ENCODE data around the gene PITX1.

Gene PITX1

DNA sequence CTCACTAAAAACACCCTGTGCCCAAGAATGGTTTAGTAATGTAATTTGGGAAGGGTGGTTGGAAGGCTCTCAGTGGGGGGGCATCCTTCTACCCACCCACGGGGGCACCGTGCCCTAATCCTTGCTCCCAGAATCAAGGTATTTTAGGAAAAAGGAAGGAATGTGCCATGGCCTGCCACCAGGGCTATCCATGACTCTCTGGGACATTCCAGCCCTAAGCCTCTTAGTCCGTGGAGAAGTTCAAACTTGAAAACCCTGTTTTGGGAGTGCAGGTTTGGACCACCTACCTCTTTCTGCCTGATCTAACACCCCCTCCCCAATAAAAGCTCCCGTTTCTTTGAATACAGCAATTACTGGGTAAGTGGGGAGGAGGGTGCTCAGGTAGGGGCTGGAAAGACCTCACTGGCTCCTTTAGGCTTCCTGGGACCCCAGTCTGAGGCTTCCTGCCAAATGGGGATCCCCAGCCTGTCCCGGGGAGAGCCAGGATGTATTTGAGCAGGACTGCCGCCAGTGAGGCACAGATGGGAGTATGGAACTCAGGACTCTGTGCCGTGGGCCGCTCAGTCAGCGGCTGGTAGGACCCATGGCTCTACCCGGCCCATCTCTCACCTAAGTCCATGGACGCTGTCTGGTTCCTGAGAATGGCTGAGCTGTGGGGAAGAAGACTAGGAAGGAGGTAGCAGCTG, 3.6 kb upstream of the PITX1 start (continued):
- TF ChIP-seq, protein P1, sequence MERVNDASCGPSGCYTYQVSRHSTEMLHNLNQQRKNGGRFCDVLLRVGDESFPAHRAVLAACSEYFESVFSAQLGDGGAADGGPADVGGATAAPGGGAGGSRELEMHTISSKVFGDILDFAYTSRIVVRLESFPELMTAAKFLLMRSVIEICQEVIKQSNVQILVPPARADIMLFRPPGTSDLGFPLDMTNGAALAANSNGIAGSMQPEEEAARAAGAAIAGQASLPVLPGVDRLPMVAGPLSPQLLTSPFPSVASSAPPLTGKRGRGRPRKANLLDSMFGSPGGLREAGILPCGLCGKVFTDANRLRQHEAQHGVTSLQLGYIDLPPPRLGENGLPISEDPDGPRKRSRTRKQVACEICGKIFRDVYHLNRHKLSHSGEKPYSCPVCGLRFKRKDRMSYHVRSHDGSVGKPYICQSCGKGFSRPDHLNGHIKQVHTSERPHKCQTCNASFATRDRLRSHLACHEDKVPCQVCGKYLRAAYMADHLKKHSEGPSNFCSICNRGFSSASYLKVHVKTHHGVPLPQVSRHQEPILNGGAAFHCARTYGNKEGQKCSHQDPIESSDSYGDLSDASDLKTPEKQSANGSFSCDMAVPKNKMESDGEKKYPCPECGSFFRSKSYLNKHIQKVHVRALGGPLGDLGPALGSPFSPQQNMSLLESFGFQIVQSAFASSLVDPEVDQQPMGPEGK (CRISPR knock-in tag; IDR thresholded peaks at IDR 0.05; ENCODE audit: borderline replicate concordance), result no peak
- TF ChIP-seq ZFP30 (CRISPR knock-in tag; IDR thresholded peaks at IDR 0.05) (no peak), GLIS3 (CRISPR knock-in tag; IDR thresholded peaks at IDR 0.05) (no peak), CSDC2 (CRISPR knock-in tag; IDR thresholded peaks at IDR 0.05) (no peak), ZFP3 (CRISPR knock-in tag; IDR thresholded peaks at IDR 0.05) (no peak)

- ATAC-seq, result no peak
- TF ChIP-seq ZFP30 (CRISPR knock-in tag; IDR thresholded peaks at IDR 0.05), result no peak
- TF ChIP-seq BACH2 (CRISPR knock-in tag; IDR thresholded peaks at IDR 0.05; ENCODE audit: borderline replicate concordance), result no peak
- no peak for TF ChIP-seq OSR1 (CRISPR knock-in tag; IDR thresholded peaks at IDR 0.05)
Observed at GRCh38 chr5:135036405-135036804, 2.4 kb upstream of the PITX1 start.

GRCh38 chr5:135035678-135036030, 1.6 kb upstream of the PITX1 start:
- TF ChIP-seq OSR1 (CRISPR knock-in tag; IDR thresholded peaks at IDR 0.05), result no peak
- no peak for TF ChIP-seq RARB (CRISPR knock-in tag; IDR thresholded peaks at IDR 0.05)
- no peak for TF ChIP-seq ZNF8 (CRISPR knock-in tag; IDR thresholded peaks at IDR 0.05)
- no peak for TF ChIP-seq ZFP30 (CRISPR knock-in tag; IDR thresholded peaks at IDR 0.05)
- no peak for TF ChIP-seq SNAI2 (CRISPR knock-in tag; IDR thresholded peaks at IDR 0.05)
- no peak for TF ChIP-seq ESRRG (CRISPR knock-in tag; IDR thresholded peaks at IDR 0.05)
- TF ChIP-seq, protein P1 (CRISPR knock-in tag; IDR thresholded peaks at IDR 0.05; ENCODE audit: borderline replicate concordance), result no peak
- TF ChIP-seq ZNF565 (CRISPR knock-in tag; conservative IDR thresholded peaks at IDR 0.05; ENCODE audit: low read depth), result no peak
- no peak for ATAC-seq

DNA sequence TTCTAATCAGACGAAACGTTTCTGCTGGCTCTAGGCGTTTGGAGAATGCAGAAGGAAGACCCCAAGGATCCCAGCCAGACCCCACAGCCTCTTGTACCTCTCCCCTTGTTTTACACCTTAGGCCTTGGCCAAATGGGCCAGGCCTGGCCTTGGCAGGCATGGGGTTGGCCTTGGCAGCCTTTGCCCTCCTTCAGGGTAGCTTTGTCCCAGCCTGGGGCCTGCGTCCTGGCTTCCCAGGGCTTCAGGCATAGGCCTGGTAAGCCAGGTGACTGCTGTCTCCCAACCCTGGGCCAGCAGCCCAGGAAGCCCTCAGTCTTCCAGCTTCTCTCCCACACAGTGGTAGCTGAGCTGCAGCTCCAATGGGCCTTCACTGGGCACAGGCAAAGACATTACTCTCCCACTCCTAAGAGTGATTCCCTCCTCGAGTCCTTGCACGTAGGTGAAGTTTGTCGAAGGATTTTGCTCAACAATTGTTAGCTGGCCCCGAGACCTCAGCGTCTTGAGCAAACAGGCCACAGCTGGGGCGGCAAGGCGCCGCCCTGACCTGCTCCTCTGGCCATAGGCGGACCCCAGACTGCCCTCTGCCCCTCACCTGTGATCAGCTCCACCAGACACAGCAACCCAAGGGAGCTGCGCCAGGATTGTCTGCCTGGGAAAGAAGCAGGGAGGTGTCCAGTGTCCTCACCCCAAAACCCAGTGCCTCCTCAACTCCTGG, 1.1 kb upstream of the PITX1 start:
- peak; percentile 5; the same call in 1 of the 3 replicates for ATAC-seq
- no peak for TF ChIP-seq ZFP3 (CRISPR knock-in tag; IDR thresholded peaks at IDR 0.05)
- TF ChIP-seq PPARA (CRISPR knock-in tag; IDR thresholded peaks at IDR 0.05; ENCODE audit: borderline replicate concordance), result no peak
- no peak for TF ChIP-seq OSR1 (CRISPR knock-in tag; IDR thresholded peaks at IDR 0.05)
- TF ChIP-seq CSDC2 (CRISPR knock-in tag; IDR thresholded peaks at IDR 0.05), result no peak
- no peak for TF ChIP-seq ARNTL (CRISPR knock-in tag; IDR thresholded peaks at IDR 0.05; ENCODE audit: borderline replicate concordance, low read depth)
- TF ChIP-seq, protein P1 (CRISPR knock-in tag; IDR thresholded peaks at IDR 0.05; ENCODE audit: borderline replicate concordance), result no peak
- TF ChIP-seq TOX (CRISPR knock-in tag; IDR thresholded peaks at IDR 0.05; ENCODE audit: borderline replicate concordance), result no peak
- no peak for TF ChIP-seq ZNF8 (CRISPR knock-in tag; IDR thresholded peaks at IDR 0.05)
- TF ChIP-seq, protein P2, sequence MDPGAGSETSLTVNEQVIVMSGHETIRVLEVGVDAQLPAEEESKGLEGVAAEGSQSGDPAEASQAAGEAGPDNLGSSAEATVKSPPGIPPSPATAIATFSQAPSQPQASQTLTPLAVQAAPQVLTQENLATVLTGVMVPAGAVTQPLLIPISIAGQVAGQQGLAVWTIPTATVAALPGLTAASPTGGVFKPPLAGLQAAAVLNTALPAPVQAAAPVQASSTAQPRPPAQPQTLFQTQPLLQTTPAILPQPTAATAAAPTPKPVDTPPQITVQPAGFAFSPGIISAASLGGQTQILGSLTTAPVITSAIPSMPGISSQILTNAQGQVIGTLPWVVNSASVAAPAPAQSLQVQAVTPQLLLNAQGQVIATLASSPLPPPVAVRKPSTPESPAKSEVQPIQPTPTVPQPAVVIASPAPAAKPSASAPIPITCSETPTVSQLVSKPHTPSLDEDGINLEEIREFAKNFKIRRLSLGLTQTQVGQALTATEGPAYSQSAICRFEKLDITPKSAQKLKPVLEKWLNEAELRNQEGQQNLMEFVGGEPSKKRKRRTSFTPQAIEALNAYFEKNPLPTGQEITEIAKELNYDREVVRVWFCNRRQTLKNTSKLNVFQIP (CRISPR knock-in tag; IDR thresholded peaks at IDR 0.05; ENCODE audit: borderline replicate concordance, low read depth), result no peak
- no peak for TF ChIP-seq ZNF70 (CRISPR knock-in tag; IDR thresholded peaks at IDR 0.05)
- TF ChIP-seq ZNF565 (CRISPR knock-in tag; conservative IDR thresholded peaks at IDR 0.05; ENCODE audit: low read depth), result no peak
- TF ChIP-seq BACH2 (CRISPR knock-in tag; IDR thresholded peaks at IDR 0.05; ENCODE audit: borderline replicate concordance), result no peak
- no peak for TF ChIP-seq ZC3H10 (CRISPR knock-in tag; IDR thresholded peaks at IDR 0.05)
